ENCODE measurements around the gene TEAD4.

GRCh38 chr12:2997989-2998670 is 38.9 kb downstream of the TEAD4 start:
- TF ChIP-seq, protein P1, sequence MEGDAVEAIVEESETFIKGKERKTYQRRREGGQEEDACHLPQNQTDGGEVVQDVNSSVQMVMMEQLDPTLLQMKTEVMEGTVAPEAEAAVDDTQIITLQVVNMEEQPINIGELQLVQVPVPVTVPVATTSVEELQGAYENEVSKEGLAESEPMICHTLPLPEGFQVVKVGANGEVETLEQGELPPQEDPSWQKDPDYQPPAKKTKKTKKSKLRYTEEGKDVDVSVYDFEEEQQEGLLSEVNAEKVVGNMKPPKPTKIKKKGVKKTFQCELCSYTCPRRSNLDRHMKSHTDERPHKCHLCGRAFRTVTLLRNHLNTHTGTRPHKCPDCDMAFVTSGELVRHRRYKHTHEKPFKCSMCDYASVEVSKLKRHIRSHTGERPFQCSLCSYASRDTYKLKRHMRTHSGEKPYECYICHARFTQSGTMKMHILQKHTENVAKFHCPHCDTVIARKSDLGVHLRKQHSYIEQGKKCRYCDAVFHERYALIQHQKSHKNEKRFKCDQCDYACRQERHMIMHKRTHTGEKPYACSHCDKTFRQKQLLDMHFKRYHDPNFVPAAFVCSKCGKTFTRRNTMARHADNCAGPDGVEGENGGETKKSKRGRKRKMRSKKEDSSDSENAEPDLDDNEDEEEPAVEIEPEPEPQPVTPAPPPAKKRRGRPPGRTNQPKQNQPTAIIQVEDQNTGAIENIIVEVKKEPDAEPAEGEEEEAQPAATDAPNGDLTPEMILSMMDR (IDR thresholded peaks at IDR 0.05) = no peak
- no peak for TF ChIP-seq EZH2 (IDR thresholded peaks at IDR 0.05; ENCODE audit: borderline replicate concordance, insufficient read depth, low read depth, low read length, poor library complexity, severe bottlenecking)

Data from B cell (primary cell).